ENCODE data around the gene OTOF. TPM values are rescaled to one million over a fixed set of nuclear protein-coding genes. Genes with fewer than 3 reads are reported as not detected.

OTOF gene
- under 0.01 and 0.15 TPM in 2 replicates for total RNA-seq

GRCh38 chr2:26477911-26478253, at the start of gene OTOF:
OTOF (minus strand) TSS chr2:26478124.
- DNase-seq (ENCODE audit: low read depth) = no peak

GRCh38 chr2:26526589-26526988, 48.7 kb upstream of the OTOF start:
- peak; percentile 22 for DNase-seq (ENCODE audit: low read depth)

GRCh38 chr2:26526105-26526504, 48.2 kb upstream of the OTOF start:
- no peak for DNase-seq (ENCODE audit: low read depth)

GRCh38 chr2:26523750-26524149, 45.8 kb upstream of the OTOF start:
- no peak for DNase-seq (ENCODE audit: low read depth)

GRCh38 chr2:26522751-26523171, 44.8 kb upstream of the OTOF start:
- no peak for DNase-seq (ENCODE audit: low read depth)

- DNase-seq (ENCODE audit: low read depth) = no peak
These were observed 44.4 kb upstream of the OTOF start for GRCh38 chr2:26522325-26522724.

- DNase-seq (ENCODE audit: low read depth) = no peak
These were observed 43.9 kb upstream of the OTOF start for GRCh38 chr2:26521913-26522180.

GRCh38 chr2:26521054-26521912, 43.4 kb upstream of the OTOF start:
- DNase-seq (ENCODE audit: low read depth) = no peak

- no peak for DNase-seq (ENCODE audit: low read depth)
These were observed 42.2 kb upstream of the OTOF start for GRCh38 chr2:26520148-26520449.

GRCh38 chr2:26519396-26520147, 41.6 kb upstream of the OTOF start:
- no peak for DNase-seq (ENCODE audit: low read depth)

- no peak for DNase-seq (ENCODE audit: low read depth)
These were observed 38.9 kb upstream of the OTOF start for GRCh38 chr2:26516781-26517180.

- DNase-seq (ENCODE audit: low read depth) = no peak
These were observed 38.3 kb upstream of the OTOF start for GRCh38 chr2:26516246-26516645.

- DNase-seq (ENCODE audit: low read depth) = no peak
These were observed 37.8 kb upstream of the OTOF start for GRCh38 chr2:26515771-26516170.

- DNase-seq (ENCODE audit: low read depth) = no peak
These were observed 36.1 kb upstream of the OTOF start for GRCh38 chr2:26514045-26514444.

GRCh38 chr2:26513261-26513660, 35.3 kb upstream of the OTOF start:
- DNase-seq (ENCODE audit: low read depth) = no peak

GRCh38 chr2:26511466-26511865, 33.5 kb upstream of the OTOF start:
- no peak for DNase-seq (ENCODE audit: low read depth)

GRCh38 chr2:26510344-26510973, 32.5 kb upstream of the OTOF start:
- DNase-seq (ENCODE audit: low read depth) = no peak

- DNase-seq (ENCODE audit: low read depth) = no peak
These were observed 31.2 kb upstream of the OTOF start for GRCh38 chr2:26509141-26509540.

GRCh38 chr2:26507932-26508331, 30.0 kb upstream of the OTOF start:
- no peak for DNase-seq (ENCODE audit: low read depth)

GRCh38 chr2:26507088-26507487, 29.2 kb upstream of the OTOF start:
- DNase-seq (ENCODE audit: low read depth) = no peak

- no peak for DNase-seq (ENCODE audit: low read depth)
These were observed 28.4 kb upstream of the OTOF start for GRCh38 chr2:26506279-26506678.

GRCh38 chr2:26504002-26504401, 26.1 kb upstream of the OTOF start:
- no peak for DNase-seq (ENCODE audit: low read depth)

- peak; percentile 34 for DNase-seq (ENCODE audit: low read depth)
These were observed 25.4 kb upstream of the OTOF start for GRCh38 chr2:26503231-26503880.
